Endometrial microvascular endothelial cells (primary cell): ENCODE measurements around the gene SCML1. TPM values are rescaled to one million over a fixed set of nuclear protein-coding genes. Genes with fewer than 3 reads are reported as not detected.
"Not testable (repeated sequence)": the region's sequence is repeated elsewhere in the genome, so short reads cannot be mapped to it uniquely, and the experiment has no call there.

ENCODE experiments used
- in situ Hi-C: cut with HindIII; loops from 2 replicates; pipeline ENCODE4 v1.10.0; 2017; ENCODE audit warnings: low sequenced_read_pairs, low pct_unique_long_range_greater_than_20kb; ENCODE audit errors: inconsistent ontology term
- total RNA-seq: library from RNA; depleted of rRNA; stranded (reverse); fragments of >200 nt; gene quantifications from one replicate; pipeline ENCODE4 v1.2.3, GENCODE V29; 2015; ENCODE audit errors: inconsistent ontology term

The SCML1 gene
- total RNA-seq, 1 donor from 2014 or later, result 11.1 TPM

GRCh38 chrX:17779434-17779833 is 42.1 kb downstream of the SCML1 start:
- in situ Hi-C loops, result no loop called here

GRCh38 chrX:17786554-17787347 is 49.5 kb downstream of the SCML1 start:
- in situ Hi-C loops, result not testable (repeated sequence)

GRCh38 chrX:17787557-17787956 is 50.3 kb downstream of the SCML1 start:
- in situ Hi-C loops, result no loop called here

GRCh38 chrX:17788439-17788838 is 51.1 kb downstream of the SCML1 start:
- in situ Hi-C loops, result no loop called here

- in situ Hi-C loops, result no loop called here
These were observed 51.8 kb downstream of the SCML1 start for GRCh38 chrX:17788956-17789562.

GRCh38 chrX:17792826-17793225 is 55.5 kb downstream of the SCML1 start:
- in situ Hi-C loops, result no loop called here

DNA sequence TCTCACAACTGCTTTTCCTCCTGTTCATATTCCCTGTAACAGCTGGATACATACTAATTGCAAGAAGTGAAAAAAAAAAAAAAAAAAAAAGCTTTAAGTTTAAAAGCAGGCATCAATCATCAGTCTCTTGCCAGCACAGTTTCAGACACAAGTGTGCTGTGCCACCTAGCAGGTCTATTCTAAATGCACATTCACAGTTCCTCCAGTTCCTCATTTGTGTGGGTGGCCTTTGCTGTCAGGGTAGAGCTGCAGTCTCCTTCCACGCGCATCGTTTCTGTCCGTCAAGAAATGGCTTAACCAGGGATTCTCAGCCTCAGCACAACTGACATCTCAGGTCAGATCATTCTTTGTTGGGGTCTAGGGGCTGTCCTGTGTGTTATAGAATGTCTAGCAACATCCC is 61.6 kb downstream of the SCML1 start:
- in situ Hi-C loops, result no loop called here

GRCh38 chrX:17801431-17801830 is 64.1 kb downstream of the SCML1 start:
- in situ Hi-C loops, result no loop called here

- in situ Hi-C loops, result no loop called here
These were observed 65.5 kb downstream of the SCML1 start for GRCh38 chrX:17802756-17803155.

- in situ Hi-C loops, result no loop called here
These were observed 66.2 kb downstream of the SCML1 start for GRCh38 chrX:17803449-17803848.

Other genes with a start within 250 kb of the SCML1 start
- gene RAI2, start 123.8 kb downstream of the SCML1 start, total RNA-seq, result 1.3 TPM